Jurkat, Clone E6-1 (cell line): Measurements from ENCODE around the gene SSBP2.
"Not testable (repeated sequence)": the region's sequence is repeated elsewhere in the genome, so short reads cannot be mapped to it uniquely, and the experiment has no call there.

Experiments used
- DNase-seq: peaks from one replicate; pipeline ENCODE4 v3.0.0-alpha.2; 2011; ENCODE audit warnings: low read depth, low spot score
- H3K4me3 ChIP-seq: 2 replicates; pipeline ENCODE4 v1.5.1; 2011; ENCODE audit warnings: mild to moderate bottlenecking, low read length, control low read depth, moderate library complexity

SSBP2 gene

DNA sequence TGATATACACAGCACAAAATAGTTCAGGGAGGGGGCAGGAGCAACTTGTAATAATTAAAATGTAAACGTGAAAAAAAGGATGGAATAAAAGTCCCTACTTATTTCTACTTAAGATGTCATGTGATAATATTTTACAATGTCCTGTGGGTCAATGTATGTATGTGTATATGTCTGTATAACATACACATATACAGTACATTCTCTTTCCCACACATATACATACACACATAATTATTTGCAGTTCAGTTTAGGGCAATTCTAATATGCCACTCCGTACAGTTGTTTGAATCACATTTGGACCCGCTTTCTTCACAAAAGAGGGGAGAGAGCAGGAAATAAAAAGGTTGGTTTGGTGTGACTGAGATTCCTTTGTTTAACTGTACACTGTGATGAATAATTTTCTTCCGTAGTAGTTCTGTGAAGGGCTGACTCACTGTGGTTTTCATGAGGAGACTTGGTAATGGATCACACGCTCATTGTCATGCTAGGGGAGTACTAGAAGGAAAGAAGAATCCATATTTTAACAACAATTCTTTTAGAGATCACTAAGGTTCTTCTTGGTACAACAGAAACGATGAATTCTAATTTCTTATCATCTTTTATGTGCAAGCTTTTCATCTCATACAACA lies 330.7 kb downstream of the SSBP2 start:
- peak; percentile 68 for DNase-seq
- H3K4me3 ChIP-seq: no peak overlapping the region

- DNase-seq: no peak
- H3K4me3 ChIP-seq: no peak overlapping the region
Observed at GRCh38 chr5:81418606-81419005, 332.3 kb downstream of the SSBP2 start.

DNA sequence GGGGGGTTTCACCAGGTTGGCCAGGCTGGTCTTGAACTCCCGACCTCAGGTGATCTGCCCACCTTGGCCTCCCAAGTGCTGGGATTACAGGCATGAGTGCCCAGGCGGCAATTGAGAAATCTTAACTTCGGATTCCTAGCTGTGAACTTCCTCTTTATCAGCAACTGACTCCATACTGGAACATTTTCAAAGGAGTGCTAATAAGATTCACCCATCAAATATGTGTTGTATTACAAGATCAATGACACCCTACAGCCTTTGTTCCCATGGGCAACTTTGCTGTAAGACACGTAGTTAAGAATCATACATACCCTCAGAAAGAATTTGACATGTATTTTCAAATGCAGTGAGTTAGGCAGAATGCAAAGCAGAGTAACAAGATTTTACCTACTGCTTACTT lies 333.8 kb downstream of the SSBP2 start:
- no peak overlapping the region for H3K4me3 ChIP-seq
- no peak for DNase-seq

- no peak overlapping the region for H3K4me3 ChIP-seq
- DNase-seq: no peak
Observed at GRCh38 chr5:81409896-81410295, 341.0 kb downstream of the SSBP2 start.

- DNase-seq: no peak
- no peak overlapping the region for H3K4me3 ChIP-seq
Observed at GRCh38 chr5:81409361-81409760, 341.5 kb downstream of the SSBP2 start.

DNA sequence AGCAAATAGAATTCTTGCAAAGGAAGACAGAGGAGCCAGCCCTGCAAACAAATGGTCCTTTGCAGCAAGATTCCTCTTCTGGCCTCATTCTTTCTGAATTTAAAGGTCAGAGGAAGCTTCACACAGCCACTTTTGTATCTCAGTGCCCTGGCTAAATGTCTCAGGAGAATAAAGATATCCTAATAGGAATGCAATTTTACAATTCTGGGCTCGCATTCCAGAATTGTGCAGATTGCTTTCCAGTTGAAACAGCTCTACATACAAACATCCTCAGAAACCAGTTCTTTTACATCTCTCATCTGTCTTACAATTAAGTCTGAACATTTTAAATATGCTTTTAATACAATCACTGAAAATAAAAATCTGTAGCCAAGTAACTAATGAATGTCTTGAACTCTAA lies 342.4 kb downstream of the SSBP2 start:
- DNase-seq: no peak
- H3K4me3 ChIP-seq: no peak overlapping the region

- not testable (repeated sequence) for DNase-seq, H3K4me3 ChIP-seq
Observed at GRCh38 chr5:81407811-81408210, 343.1 kb downstream of the SSBP2 start.

DNA sequence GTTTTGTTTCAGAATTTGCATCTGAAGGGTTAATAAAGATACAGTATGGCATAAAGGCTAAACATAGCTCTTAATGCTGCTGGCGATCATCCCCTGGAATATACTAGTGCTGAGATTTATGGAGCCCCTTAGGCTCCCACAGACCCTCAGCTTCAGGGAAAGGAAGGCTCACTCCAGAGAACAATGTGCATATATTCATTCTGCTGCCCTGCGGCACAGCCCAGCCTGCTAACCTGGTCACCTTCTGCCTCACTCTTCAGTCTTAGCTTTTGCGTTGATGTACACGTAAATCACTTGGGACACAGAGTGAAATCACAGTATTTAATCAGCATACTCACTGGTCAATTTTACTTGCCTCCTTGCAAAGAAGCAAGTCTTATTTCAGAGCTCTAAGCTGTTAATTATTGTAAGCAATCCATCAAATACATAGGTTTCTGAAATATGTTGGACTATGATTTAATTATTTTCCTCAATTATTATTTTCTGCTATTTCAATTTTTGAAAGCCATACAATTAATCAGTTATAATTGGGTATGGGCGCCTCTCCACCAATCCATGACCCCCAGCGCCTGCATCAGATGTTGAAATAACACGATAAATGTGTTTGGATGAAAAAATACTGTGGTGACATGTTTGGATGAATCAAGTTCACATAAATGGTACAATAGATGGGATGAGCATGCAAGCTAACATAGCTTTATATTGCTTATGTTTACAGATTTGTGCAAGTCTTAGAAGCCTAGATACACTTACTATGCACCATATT lies 345.6 kb downstream of the SSBP2 start:
- H3K4me3 ChIP-seq: no peak overlapping the region
- DNase-seq: no peak

DNA sequence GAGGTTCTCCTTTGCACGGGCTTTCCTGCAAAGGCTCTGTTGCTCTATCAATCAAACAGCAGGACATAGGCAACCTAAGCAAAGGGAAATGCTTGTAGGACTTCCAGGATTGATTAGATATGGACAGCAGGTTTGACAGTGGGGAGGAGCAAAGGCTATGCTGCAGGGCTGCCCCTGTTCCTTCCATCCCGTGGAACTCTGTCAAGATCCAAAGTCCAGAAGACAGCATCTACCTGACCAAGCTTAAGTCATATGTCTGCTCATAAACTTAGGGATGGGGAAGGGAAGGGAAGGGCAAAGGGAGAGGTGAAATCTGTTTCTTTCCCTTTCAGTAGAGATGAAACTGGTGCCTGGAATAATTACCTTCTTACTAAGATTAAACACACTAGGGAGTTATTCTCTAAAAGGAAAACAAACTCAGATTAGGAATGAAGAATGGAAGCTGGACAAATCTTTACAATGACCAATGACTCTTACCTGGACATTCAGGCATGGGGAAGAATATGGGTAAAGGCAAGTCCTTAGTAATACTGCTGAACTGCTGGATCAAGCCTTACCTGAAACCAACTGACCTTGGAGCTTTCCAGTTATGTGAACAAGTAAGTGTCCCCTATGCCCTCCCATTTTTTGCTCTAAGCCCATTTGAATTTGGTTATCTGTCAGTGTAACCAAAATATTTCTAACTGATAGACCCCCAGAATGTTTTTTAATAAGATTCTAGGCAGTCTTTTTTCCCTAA lies 348.5 kb downstream of the SSBP2 start:
- no peak overlapping the region for H3K4me3 ChIP-seq
- no peak for DNase-seq

DNA sequence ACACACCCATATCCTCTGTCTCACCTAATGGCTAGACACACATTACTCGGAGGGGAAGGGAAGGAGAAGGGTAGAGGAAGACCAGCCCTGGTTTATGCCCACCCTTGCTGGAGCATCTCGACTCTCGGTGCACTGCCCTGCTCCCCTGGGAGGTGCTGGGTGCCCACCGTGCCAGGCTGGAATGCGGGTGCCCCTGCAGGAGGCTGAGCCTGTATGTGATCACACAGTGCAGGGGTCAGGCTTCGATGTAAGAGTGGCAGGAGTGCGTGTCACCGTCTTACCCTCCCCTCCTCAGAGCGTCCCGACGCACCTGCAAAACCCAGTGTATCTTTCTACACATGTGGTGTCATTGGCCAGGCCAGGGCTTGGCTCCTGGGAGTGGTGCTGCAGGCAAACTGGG lies 349.6 kb downstream of the SSBP2 start:
- H3K4me3 ChIP-seq: no peak overlapping the region
- DNase-seq: no peak

DNA sequence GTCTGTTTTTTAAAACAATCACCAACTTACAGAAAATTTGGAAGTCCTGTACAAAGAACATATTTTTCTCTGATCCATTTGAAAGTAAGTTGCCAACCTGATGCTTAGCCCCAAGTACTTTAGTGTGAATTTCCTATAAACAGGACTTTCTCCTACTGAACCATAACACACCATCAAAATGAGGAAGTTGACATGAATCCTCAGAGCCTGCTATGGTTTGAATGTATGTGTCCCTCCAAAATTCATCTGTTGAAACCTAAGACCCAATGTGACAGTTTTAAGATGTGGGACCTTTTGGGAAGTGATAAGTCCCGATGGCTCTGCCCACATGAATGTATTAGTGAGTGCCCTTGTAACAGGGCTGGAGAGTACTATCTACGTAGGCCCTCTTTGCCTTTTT lies 350.5 kb downstream of the SSBP2 start:
- no peak overlapping the region for H3K4me3 ChIP-seq
- no peak for DNase-seq

GRCh38 chr5:81398741-81399140 lies 352.2 kb downstream of the SSBP2 start:
- no peak for DNase-seq
- H3K4me3 ChIP-seq: no peak overlapping the region

- H3K4me3 ChIP-seq: no peak overlapping the region
- no peak for DNase-seq
Observed at GRCh38 chr5:81397176-81397575, 353.7 kb downstream of the SSBP2 start.

DNA sequence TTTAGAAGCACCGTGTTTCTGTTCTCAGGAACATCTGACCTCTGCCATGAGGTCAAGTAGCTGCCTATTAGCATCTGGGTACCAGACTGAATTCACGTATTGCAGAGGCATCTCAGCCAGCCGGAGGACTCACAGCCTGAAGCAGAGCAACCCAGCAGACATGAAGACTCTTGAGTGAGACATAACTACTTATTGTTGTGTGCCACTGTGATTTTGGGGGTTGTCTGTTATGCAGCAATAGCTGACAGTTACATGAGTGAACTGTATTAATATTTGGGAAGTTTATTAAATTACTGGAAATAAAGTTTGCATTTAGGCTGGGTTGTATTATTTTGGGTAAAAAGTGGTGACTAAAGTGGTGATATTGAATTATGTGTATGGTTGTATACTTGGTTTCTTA lies 355.6 kb downstream of the SSBP2 start:
- DNase-seq: no peak
- H3K4me3 ChIP-seq: no peak overlapping the region

GRCh38 chr5:81393783-81394718 lies 356.8 kb downstream of the SSBP2 start, which contains the start of gene ACOT12:
ACOT12 (minus strand) TSS chr5:81394134; CDS start chr5:81394114, 20 bp downstream.
- DNase-seq: no peak
- H3K4me3 ChIP-seq: no peak within 1 kb of the TSS

- no peak overlapping the region for H3K4me3 ChIP-seq
- no peak for DNase-seq
Observed at GRCh38 chr5:81393430-81393782, 357.5 kb downstream of the SSBP2 start.

DNA sequence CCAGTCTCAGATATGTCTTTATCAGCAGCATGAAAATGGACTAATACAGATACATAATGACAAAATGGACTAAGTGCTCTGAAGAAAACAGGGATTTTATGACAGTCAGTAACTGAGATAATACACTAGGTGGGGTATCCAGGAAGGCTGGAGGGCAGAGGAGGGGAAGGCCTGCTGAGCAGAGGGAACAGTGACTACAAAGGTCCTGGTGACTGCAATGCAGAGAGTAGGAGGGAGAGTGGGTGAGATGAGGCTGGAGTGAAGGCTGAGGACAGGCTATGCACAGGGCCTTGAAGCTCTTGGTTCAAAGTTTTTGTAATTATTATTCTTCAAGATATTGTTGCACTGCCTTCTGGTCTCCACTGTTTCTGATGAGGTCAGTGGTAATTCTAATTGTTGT lies 361.9 kb downstream of the SSBP2 start:
- DNase-seq: no peak
- no peak overlapping the region for H3K4me3 ChIP-seq

- H3K4me3 ChIP-seq: no peak overlapping the region
- DNase-seq: no peak
Observed at GRCh38 chr5:81388169-81388568, 362.7 kb downstream of the SSBP2 start.

DNA sequence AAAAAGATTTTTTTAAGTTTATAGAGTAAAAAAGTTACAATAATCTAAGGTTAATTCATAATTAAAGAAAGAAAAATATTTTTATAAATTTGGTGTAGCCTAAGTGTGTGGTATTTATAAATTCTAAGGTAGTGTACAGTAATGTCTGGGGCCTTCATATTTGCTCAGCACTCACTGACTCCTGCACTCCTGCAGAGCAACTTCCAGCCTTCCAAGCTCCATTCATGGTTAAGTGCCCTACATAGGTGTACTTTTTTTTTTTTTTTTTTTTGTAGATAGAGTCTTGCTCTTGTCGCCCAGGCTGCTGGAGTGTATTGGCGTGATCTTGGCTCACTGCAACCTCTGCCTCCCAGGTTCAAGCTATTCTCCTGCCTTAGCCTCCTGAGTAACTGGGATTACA lies 367.0 kb downstream of the SSBP2 start:
- DNase-seq: no peak
- no peak overlapping the region for H3K4me3 ChIP-seq
